GM19455 (cell line): Measurements from ENCODE around the gene RAB11FIP2.

Source experiments
- ATAC-seq: cut with Tn5 transposase; IDR thresholded peaks from one replicate; pipeline ENCODE4 v1.9.1; 2021; ENCODE audit not compliant: unreplicated experiment

Gene RAB11FIP2

GRCh38 chr10:117983961-117984360 lies 62.8 kb downstream of the RAB11FIP2 start:
- no peak for ATAC-seq

- no peak for ATAC-seq
Measured at GRCh38 chr10:117980755-117981702, 65.7 kb downstream of the RAB11FIP2 start.

GRCh38 chr10:117980216-117980615 lies 66.5 kb downstream of the RAB11FIP2 start:
- ATAC-seq, result no peak

DNA sequence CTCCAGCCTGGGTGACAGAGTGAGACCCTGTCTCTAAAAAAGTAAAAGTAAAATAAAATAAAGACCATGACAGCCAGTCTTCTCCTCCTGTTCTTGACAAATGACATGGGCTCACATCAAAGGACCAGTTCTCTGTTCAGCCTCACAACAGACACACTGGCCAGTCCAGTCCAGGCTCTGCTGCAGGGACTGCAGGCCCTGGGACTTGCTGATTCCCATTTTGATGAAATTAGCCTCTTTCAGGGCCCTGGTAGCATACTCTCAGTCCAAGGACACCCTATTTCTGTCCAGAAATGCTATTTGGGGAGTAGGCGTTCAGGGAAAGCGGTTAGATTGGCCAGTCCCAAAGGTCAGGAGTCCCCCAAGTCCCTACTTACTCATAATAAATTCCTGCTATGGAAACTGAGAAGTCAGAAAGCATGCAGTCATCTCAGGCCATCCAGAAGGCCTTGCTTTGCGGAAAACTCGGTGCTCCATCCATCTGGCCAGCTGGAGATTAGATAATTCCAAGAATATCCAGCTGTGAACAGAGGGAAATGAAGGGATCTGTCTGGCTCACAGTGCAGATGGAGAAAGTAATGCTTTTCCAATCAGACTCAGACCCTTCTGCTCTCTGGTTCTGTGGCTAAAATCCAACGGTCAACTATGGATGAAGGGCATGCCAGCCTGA lies 74.4 kb downstream of the RAB11FIP2 start:
- ATAC-seq, result no peak

GRCh38 chr10:117970962-117971361 lies 75.8 kb downstream of the RAB11FIP2 start:
- no peak for ATAC-seq

DNA sequence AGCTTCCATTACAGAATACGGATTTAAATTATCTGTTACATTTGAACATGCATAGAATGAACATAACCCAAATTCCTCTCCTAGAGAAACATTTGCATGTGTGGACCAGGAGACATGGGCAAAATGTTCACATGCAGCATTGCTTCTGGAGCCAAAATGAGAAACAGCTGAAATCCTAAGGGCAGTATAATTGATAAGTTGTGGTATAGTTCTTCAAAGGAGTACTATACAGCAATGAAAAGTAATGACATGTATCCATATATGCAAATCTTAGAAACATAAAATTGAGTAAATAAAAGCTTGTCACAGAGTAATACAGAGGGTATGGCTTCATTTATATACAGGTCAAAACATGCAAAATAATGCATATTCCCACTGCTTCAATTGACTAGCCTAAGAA lies 77.1 kb downstream of the RAB11FIP2 start:
- no peak for ATAC-seq

DNA sequence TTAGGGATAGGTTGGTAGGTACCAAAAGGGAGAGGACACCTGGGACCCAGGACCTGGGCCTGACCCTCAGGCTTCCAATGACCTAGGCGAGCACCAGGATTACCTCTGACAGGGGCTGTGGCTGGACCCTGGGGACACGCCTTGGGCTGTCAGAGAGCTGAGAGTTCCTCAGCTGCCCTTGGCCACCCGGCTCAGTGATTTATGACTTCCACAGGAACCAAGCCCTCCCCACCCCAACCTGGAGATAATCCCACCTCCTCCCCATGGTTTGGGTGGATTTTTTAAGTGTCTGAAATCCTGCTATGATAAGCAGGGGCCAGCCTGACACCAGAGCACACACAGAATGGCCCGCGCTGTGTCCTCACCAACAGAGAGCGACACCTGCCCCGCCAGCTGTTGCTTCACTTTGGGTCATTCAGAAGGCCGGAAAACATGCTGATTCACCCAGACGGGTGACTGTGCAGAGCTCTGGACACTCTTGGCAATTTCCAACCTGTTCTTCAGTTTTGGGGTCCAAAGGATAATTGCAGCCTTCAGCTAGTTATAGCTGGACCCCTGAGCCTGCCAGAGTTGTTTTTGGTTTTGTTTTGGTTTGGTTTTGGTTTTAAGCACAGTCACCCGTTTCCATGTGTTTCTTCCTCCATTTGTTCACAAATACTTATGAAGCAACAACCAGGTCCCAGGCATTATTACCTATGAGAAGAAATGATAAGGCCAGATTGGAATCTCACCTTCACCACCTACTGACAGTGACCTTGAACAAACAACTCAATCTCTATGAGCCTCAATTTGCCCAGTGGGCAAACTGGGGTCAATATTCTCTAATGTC lies 78.2 kb downstream of the RAB11FIP2 start:
- ATAC-seq, result no peak

DNA sequence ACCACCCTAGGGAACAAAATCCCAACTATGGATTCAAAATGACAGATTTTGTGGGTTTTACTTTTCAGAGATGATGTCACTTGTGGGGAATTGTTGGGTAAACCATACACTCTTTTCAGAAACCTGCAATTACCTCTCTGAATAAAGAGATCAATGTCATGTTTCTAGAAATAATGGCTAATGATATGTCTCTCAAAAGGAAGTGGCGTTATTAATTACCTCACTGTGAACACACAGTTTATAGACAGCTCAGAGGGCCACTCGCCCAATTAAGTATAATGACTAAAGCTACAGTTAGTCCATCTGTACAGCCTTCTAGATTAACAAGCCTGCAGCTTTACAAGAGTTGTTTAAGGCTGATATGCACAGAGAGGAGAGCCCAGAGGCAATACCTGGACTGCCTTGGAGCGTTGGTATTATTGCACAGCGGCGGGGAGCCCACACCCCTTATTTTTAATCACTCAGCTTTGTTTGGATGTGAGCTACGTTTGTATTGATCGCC lies 79.5 kb downstream of the RAB11FIP2 start:
- no peak for ATAC-seq

GRCh38 chr10:117965984-117966383 lies 80.8 kb downstream of the RAB11FIP2 start:
- ATAC-seq, result no peak

DNA sequence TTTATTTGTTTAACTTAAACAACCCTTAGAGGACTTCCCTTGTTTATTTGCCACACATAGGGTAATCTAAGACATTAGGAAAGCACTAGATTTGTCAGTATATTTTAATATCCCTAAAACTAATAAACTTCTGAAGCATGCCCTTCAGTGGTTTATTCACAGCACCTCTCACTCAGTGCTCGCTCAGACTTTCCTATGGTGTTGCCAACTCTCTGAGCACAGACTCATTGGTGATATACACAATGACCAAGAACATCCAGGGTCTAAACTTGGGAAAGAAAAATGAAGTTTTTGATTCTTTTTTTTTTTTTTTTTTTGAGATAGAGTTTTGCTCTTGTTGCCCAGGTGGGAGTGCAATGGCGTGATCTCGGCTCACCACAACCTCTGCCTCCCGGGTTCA lies 82.2 kb downstream of the RAB11FIP2 start:
- no peak for ATAC-seq

GRCh38 chr10:117960345-117960935 lies 86.3 kb downstream of the RAB11FIP2 start:
- ATAC-seq, result no peak

GRCh38 chr10:117956972-117957371 lies 89.8 kb downstream of the RAB11FIP2 start:
- no peak for ATAC-seq

DNA sequence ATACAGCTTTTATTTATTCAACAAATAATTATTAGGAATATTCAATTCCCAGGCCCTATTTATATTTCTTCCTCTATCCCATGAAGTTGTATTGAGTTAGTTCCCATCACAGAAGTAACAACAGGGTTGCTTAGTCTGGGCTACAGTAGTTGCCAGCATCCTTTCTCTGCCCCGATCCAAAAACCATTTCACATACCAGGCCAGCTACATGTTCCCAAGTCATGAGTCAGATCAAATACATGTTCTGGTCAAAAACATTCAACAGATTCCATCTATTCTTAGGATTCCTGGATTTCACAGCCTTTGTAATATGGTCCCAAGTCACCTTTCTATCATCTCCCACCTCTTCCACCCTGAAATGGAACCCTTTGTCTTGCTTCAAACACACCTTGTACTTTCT lies 91.6 kb downstream of the RAB11FIP2 start:
- no peak for ATAC-seq
